HG03575 (cell line): ENCODE measurements around the gene NDEL1.

Experiments
- ATAC-seq: cut with Tn5 transposase; IDR thresholded peaks from one replicate; pipeline ENCODE4 v1.9.1; 2021; ENCODE audit not compliant: unreplicated experiment, insufficient number of reproducible peaks, low FRiP score; ENCODE audit errors: extremely low read depth

Gene NDEL1

GRCh38 chr17:8445536-8445935, 9.9 kb downstream of the NDEL1 start:
- ATAC-seq = no peak

GRCh38 chr17:8447799-8448198, 12.1 kb downstream of the NDEL1 start:
- no peak for ATAC-seq

GRCh38 chr17:8448310-8448709, 12.6 kb downstream of the NDEL1 start:
- ATAC-seq = no peak

- no peak for ATAC-seq
These were observed 16.4 kb downstream of the NDEL1 start for GRCh38 chr17:8451933-8452614.

- no peak for ATAC-seq
These were observed 17.6 kb downstream of the NDEL1 start for GRCh38 chr17:8453326-8453725.

GRCh38 chr17:8455665-8456209, 20.1 kb downstream of the NDEL1 start:
- ATAC-seq = no peak

GRCh38 chr17:8458128-8458527, 22.4 kb downstream of the NDEL1 start:
- no peak for ATAC-seq

- ATAC-seq = no peak
These were observed 23.4 kb downstream of the NDEL1 start for GRCh38 chr17:8459107-8459506.

GRCh38 chr17:8459831-8460230, 24.1 kb downstream of the NDEL1 start:
- ATAC-seq = no peak

- no peak for ATAC-seq
These were observed 26.9 kb downstream of the NDEL1 start for GRCh38 chr17:8462564-8462963.

GRCh38 chr17:8463099-8463498, 27.4 kb downstream of the NDEL1 start:
- ATAC-seq = no peak

- no peak for ATAC-seq
These were observed 29.3 kb downstream of the NDEL1 start for GRCh38 chr17:8464941-8465340.

GRCh38 chr17:8465356-8465755, 29.7 kb downstream of the NDEL1 start:
- ATAC-seq = no peak

GRCh38 chr17:8465759-8466158, 30.1 kb downstream of the NDEL1 start:
- no peak for ATAC-seq

- no peak for ATAC-seq
These were observed 30.8 kb downstream of the NDEL1 start for GRCh38 chr17:8466456-8466855.

- ATAC-seq = no peak
These were observed 31.2 kb downstream of the NDEL1 start for GRCh38 chr17:8466873-8467272.

- no peak for ATAC-seq
These were observed 31.8 kb downstream of the NDEL1 start for GRCh38 chr17:8467527-8467926.

- ATAC-seq = no peak
These were observed 32.4 kb downstream of the NDEL1 start for GRCh38 chr17:8468127-8468526.

GRCh38 chr17:8468980-8469379, 33.3 kb downstream of the NDEL1 start:
- no peak for ATAC-seq

GRCh38 chr17:8469964-8470363, 34.3 kb downstream of the NDEL1 start:
- no peak for ATAC-seq

- ATAC-seq = no peak
These were observed 34.9 kb downstream of the NDEL1 start for GRCh38 chr17:8470447-8471047.
